H1 (cell line): ENCODE measurements around the gene RIPPLY3. TPM values are rescaled to one million over a fixed set of nuclear protein-coding genes. Genes with fewer than 3 reads are reported as not detected.

Source experiments
- CTCF ChIA-PET: fragments of 300-600 bp; sonication (Branson Sonifier 250); formaldehyde crosslinking; loops from one replicate; lab custom pipeline; 2021; ENCODE audit not compliant: partially characterized antibody; lab: Charles Lee
- POLR2A ChIA-PET: fragments of 300-600 bp; sonication (Branson Sonifier 250); formaldehyde crosslinking; loops from one replicate; lab custom pipeline; 2021; ENCODE audit warnings: inconsistent platforms; ENCODE audit not compliant: partially characterized antibody; lab: Charles Lee
- DNase-seq, 2 experiments: peaks; one replicate each; pipeline versions ENCODE4 v3.0.0 to v3.0.0-alpha.2; 2010 to 2022; ENCODE audit warnings: low spot score in 2 of 2, low read depth in 1 of 2, mixed read lengths in 1 of 2
- FAIRE-seq: peaks from 2 replicates; lab custom pipeline; 2011; peaks lifted over from hg19 to GRCh38; lab: Jason Lieb, UNC
- H2AFZ ChIP-seq: 2 replicates; pipeline ENCODE4 v1.8.1; 2012; ENCODE audit warnings: low read length, inconsistent platforms
- H2AK5ac ChIP-seq: 2 replicates; pipeline ENCODE4 v1.6.1; 2013; ENCODE audit warnings: low read depth, low read length
- H2BK120ac ChIP-seq: replicated peaks from 2 replicates; pipeline ENCODE3; 2013; ENCODE audit warnings: low read depth, low read length, inconsistent platforms
- H2BK12ac ChIP-seq: 2 replicates; pipeline ENCODE4 v1.6.1; 2013; ENCODE audit warnings: low read depth, low read length
- H2BK15ac ChIP-seq: 2 replicates; pipeline ENCODE4 v1.6.1; 2013; ENCODE audit warnings: low read length
- H2BK20ac ChIP-seq: 2 replicates; pipeline ENCODE4 v1.6.1; 2013; ENCODE audit warnings: low read length
- H2BK5ac ChIP-seq: 2 replicates; pipeline ENCODE4 v1.6.1; 2013; ENCODE audit warnings: low read depth, low read length
- H3K14ac ChIP-seq: 2 replicates; pipeline ENCODE4 v1.6.1; 2013; ENCODE audit warnings: inconsistent platforms; ENCODE audit not compliant: insufficient read length
- H3K18ac ChIP-seq: 2 replicates; pipeline ENCODE4 v1.6.1; 2013; ENCODE audit warnings: low read length; ENCODE audit errors: extremely low read depth
- H3K23ac ChIP-seq: 2 replicates; pipeline ENCODE4 v1.6.1; 2013; ENCODE audit warnings: inconsistent platforms; ENCODE audit not compliant: insufficient read length
- H3K23me2 ChIP-seq: 2 replicates; pipeline ENCODE4 v1.6.1; 2013; ENCODE audit warnings: low read depth, low read length
- H3K27ac ChIP-seq: 2 replicates; pipeline ENCODE4 v1.6.1; 2011; ENCODE audit warnings: low read depth, low read length, inconsistent platforms
- H3K27me3 ChIP-seq, 4 experiments: replicated peaks in 1 of 4; 1 replicate in 1 of 4; 2 replicates in 3 of 4; pipeline versions ENCODE4 v1.6.1 to v1.8.1; 2011 to 2013; ENCODE audit warnings: low read length in 3 of 4, mild to moderate bottlenecking in 3 of 4, inconsistent platforms in 2 of 4, mixed read lengths in 2 of 4, moderate library complexity in 1 of 4; ENCODE audit not compliant: control insufficient read depth in 3 of 4, insufficient read depth in 3 of 4; ENCODE audit errors: extremely low read depth in 1 of 4
- H3K36me3 ChIP-seq, 4 experiments: 2 replicates each; pipeline versions ENCODE4 v1.6.1 to v1.8.1; 2011 to 2013; ENCODE audit warnings: mild to moderate bottlenecking in 4 of 4, low read length in 3 of 4, moderate library complexity in 2 of 4, control low read depth in 1 of 4, inconsistent platforms in 1 of 4; ENCODE audit not compliant: insufficient read depth in 4 of 4, control insufficient read depth in 2 of 4
- H3K4ac ChIP-seq: replicated peaks from 2 replicates; pipeline ENCODE3; 2013; ENCODE audit warnings: low read length, low read depth, mixed read lengths, inconsistent platforms; ENCODE audit not compliant: insufficient read length
- H3K4me1 ChIP-seq, 4 experiments: replicated peaks in 1 of 4; 1 replicate in 1 of 4; 2 replicates in 3 of 4; pipeline versions ENCODE4 v1.6.1 to v1.8.1; 2011 to 2013; ENCODE audit warnings: low read length in 3 of 4, inconsistent platforms in 2 of 4, mixed read lengths in 1 of 4; ENCODE audit not compliant: insufficient read depth in 4 of 4, control insufficient read depth in 3 of 4
- H3K4me2 ChIP-seq, 2 experiments: 2 replicates each; pipeline versions ENCODE4 v1.6.1 to v1.8.1; 2011 to 2013; ENCODE audit warnings: low read depth in 2 of 2, low read length in 2 of 2, control low read depth in 1 of 2, inconsistent platforms in 1 of 2, mild to moderate bottlenecking in 1 of 2; ENCODE audit not compliant: insufficient read depth in 1 of 2
- H3K4me3 ChIP-seq, 4 experiments: fragments of 200-600, 300-600 bp in 1 of 4; sonication (generic), shearing (Covaris generic), sonication (Bioruptor Twin) in 1 of 4; 2 replicates each; pipeline versions ENCODE4 v1.5.1 to v1.8.1; 2011 to 2016; ENCODE audit warnings: low read length in 4 of 4, low read depth in 3 of 4, control low read depth in 2 of 4, inconsistent platforms in 2 of 4, mild to moderate bottlenecking in 2 of 4, mixed read lengths in 1 of 4, moderate library complexity in 1 of 4; ENCODE audit not compliant: insufficient read depth in 2 of 4; ENCODE audit errors: extremely low read depth in 1 of 4
- H3K56ac ChIP-seq: replicated peaks from 2 replicates; pipeline ENCODE3; 2013; ENCODE audit warnings: low read depth, mild to moderate bottlenecking, mixed read lengths, low read length, inconsistent platforms; ENCODE audit not compliant: insufficient read length
- H3K79me1 ChIP-seq: 2 replicates; pipeline ENCODE4 v1.6.1; 2013; ENCODE audit warnings: low read depth, low read length, control low read depth
- H3K79me2 ChIP-seq, 2 experiments: 2 replicates each; pipeline versions ENCODE4 v1.6.1 to v1.8.1; 2012 to 2013; ENCODE audit warnings: low read length in 2 of 2, mild to moderate bottlenecking in 2 of 2, inconsistent platforms in 1 of 2; ENCODE audit not compliant: insufficient read depth in 2 of 2, control insufficient read depth in 1 of 2
- H3K9ac ChIP-seq, 4 experiments: replicated peaks in 1 of 4; 1 replicate in 1 of 4; 2 replicates in 3 of 4; pipeline versions ENCODE4 v1.6.1 to v1.8.1; 2011 to 2013; ENCODE audit warnings: low read depth in 3 of 4, low read length in 3 of 4, control low read depth in 2 of 4, mild to moderate bottlenecking in 2 of 4, moderate library complexity in 2 of 4, inconsistent platforms in 1 of 4; ENCODE audit errors: extremely low read depth in 1 of 4
- H3K9me3 ChIP-seq, 2 experiments: 2 replicates each; pipeline versions ENCODE4 v1.6.1 to v1.8.1; 2012 to 2013; ENCODE audit warnings: mild to moderate bottlenecking in 2 of 2, moderate library complexity in 2 of 2, control low read depth in 1 of 2, inconsistent platforms in 1 of 2, low read depth in 1 of 2, low read length in 1 of 2, mixed read lengths in 1 of 2; ENCODE audit not compliant: insufficient read depth in 2 of 2
- H4K20me1 ChIP-seq, 2 experiments: replicated peaks in 1 of 2; 2 replicates each; pipeline versions ENCODE3 to v1.8.1; 2011 to 2013; ENCODE audit warnings: inconsistent platforms in 2 of 2, low read length in 2 of 2, mild to moderate bottlenecking in 1 of 2; ENCODE audit not compliant: insufficient read depth in 2 of 2, control insufficient read depth in 1 of 2
- H4K5ac ChIP-seq: 2 replicates; pipeline ENCODE4 v1.6.1; 2013; ENCODE audit warnings: low read length, low read depth, mixed read lengths, inconsistent platforms; ENCODE audit not compliant: insufficient read length
- H4K8ac ChIP-seq: 2 replicates; pipeline ENCODE4 v1.8.0; 2013; ENCODE audit warnings: mild to moderate bottlenecking, moderate library complexity, low read length, inconsistent platforms; ENCODE audit not compliant: insufficient read depth; ENCODE audit errors: extremely low read depth
- H4K91ac ChIP-seq: replicated peaks from 2 replicates; pipeline ENCODE3; 2013; ENCODE audit warnings: low read length, mixed read lengths, inconsistent platforms; ENCODE audit not compliant: insufficient read length
- BCL11A ChIP-seq, 2 experiments: IDR thresholded peaks; one replicate each; pipeline ENCODE4 v1.6.1; 2011; ENCODE audit warnings: low read depth in 2 of 2, low read length in 2 of 2, mild to moderate bottlenecking in 2 of 2
- BRCA1 ChIP-seq: IDR thresholded peaks from 2 replicates; pipeline ENCODE4 v1.6.1; 2012; ENCODE audit warnings: low read depth, low read length, improper control_type of control experiment
- CHD2 ChIP-seq: IDR thresholded peaks from 2 replicates; pipeline ENCODE4 v1.6.1; 2012; ENCODE audit warnings: low read length, improper control_type of control experiment
- CREB1 ChIP-seq: IDR thresholded peaks from 2 replicates; pipeline ENCODE4 v1.6.1; 2012; ENCODE audit warnings: inconsistent platforms
- CTCF ChIP-seq, 3 experiments: IDR thresholded peaks; 1 replicate in 2 of 3; 2 replicates in 1 of 3; pipeline versions ENCODE4 v1.5.1 to v1.6.1; 2011; ENCODE audit warnings: low read length in 3 of 3, mild to moderate bottlenecking in 3 of 3, inconsistent platforms in 2 of 3, low read depth in 1 of 3, moderate library complexity in 1 of 3; ENCODE audit not compliant: insufficient read depth in 1 of 3; ENCODE audit errors: control extremely low read depth in 1 of 3
- E2F6 ChIP-seq: IDR thresholded peaks from 2 replicates; pipeline ENCODE4 v1.6.1; 2012; ENCODE audit warnings: inconsistent platforms
- EP300 ChIP-seq, 2 experiments: IDR thresholded peaks; 1 replicate in 1 of 2; 2 replicates in 1 of 2; pipeline ENCODE4 v1.6.1; 2011 to 2012; ENCODE audit warnings: low read depth in 2 of 2, low read length in 2 of 2, mild to moderate bottlenecking in 2 of 2, borderline replicate concordance in 1 of 2, inconsistent platforms in 1 of 2, moderate library complexity in 1 of 2
- EZH2 ChIP-seq: fragments of 200-600 bp; sonication (generic); IDR thresholded peaks from 2 replicates; pipeline ENCODE4 v1.7.1; 2012; ENCODE audit warnings: low read depth, mild to moderate bottlenecking, moderate library complexity, low read length, inconsistent platforms; ENCODE audit not compliant: severe bottlenecking
- FOSL1 ChIP-seq: IDR thresholded peaks from 2 replicates; pipeline ENCODE4 v1.6.1; 2011; ENCODE audit warnings: mild to moderate bottlenecking, low read depth, low read length, moderate library complexity; ENCODE audit not compliant: insufficient read depth
- MAFK ChIP-seq: IDR thresholded peaks from 2 replicates; pipeline ENCODE4 v1.6.1; 2012; ENCODE audit warnings: low read depth, mild to moderate bottlenecking, improper control_type of control experiment, low read length
- POLR2AphosphoS5 ChIP-seq: IDR thresholded peaks from 2 replicates; pipeline ENCODE4 v1.6.1; 2011; ENCODE audit warnings: low read depth, low read length
- SP1 ChIP-seq: IDR thresholded peaks from 2 replicates; pipeline ENCODE4 v1.6.1; 2011; ENCODE audit warnings: low read depth, low read length
- WGBS, 2 experiments: shearing (Covaris generic) in 1 of 2; methylation state at CpG; one replicate each; pipeline versions ENCODE4 v1.1.6 to v1.1.7; 2013 to 2015; ENCODE audit warnings: low lambda C conversion rate in 2 of 2, mixed read lengths in 2 of 2, inconsistent platforms in 1 of 2, low coverage in 1 of 2, missing lambda C conversion rate in 1 of 2; ENCODE audit not compliant: insufficient replicate concordance in 2 of 2, insufficient coverage in 1 of 2, insufficient read length in 1 of 2; ENCODE audit errors: extremely low coverage in 1 of 2, missing lambda C conversion rate in 1 of 2; 5-methylcytosine and 5-hydroxymethylcytosine counted together
- polyA plus RNA-seq, 7 experiments: library from polyadenylated mRNA; depleted of rRNA in 3 of 7; stranded (reverse) in 5 of 7; unstranded in 2 of 7; fragments of >200 nt in 5 of 7; fragments of 200-250 nt in 2 of 7; gene quantifications; 1 replicate in 5 of 7; 2 replicates in 1 of 7; 4 replicates in 1 of 7; pipeline versions ENCODE4 v1.2.1 to v1.2.3, GENCODE V29; 2011 to 2013; ENCODE audit warnings: missing spikeins in 2 of 7, mixed read lengths in 2 of 7
- total RNA-seq: library from RNA; stranded (reverse); fragmentation: NEBNext Ultra II Directional; extraction: Animal tissue kit (Norgen Biotek cat#: 25700); gene quantifications from 2 replicates; pipeline ENCODE4 v1.2.1, GENCODE V29; 2021

The RIPPLY3 gene
- total and polyA plus RNA-seq, 2 of the 8 experiments (the other 6 are each of a cell fraction or from before 2014, with no cell fraction given) = 2.0 to 2.2 TPM

- CTCF ChIA-PET = no interaction called here
- TF ChIP-seq E2F6 = no peak
- no peak for TF ChIP-seq BRCA1
- TF ChIP-seq SP1 = no peak
- TF ChIP-seq MAFK = no peak
- TF ChIP-seq EZH2 = no peak
- TF ChIP-seq POLR2AphosphoS5 = no peak
- no peak for TF ChIP-seq CHD2
- no peak for TF ChIP-seq CREB1
- TF ChIP-seq CTCF (IDR thresholded peaks at IDR 0.05; ENCODE audit: control extremely low read depth in 1 of 3, insufficient read depth in 1 of 3, low read depth in 1 of 3, low read length in 3 of 3) = no peak
- TF ChIP-seq EP300 (IDR thresholded peaks at IDR 0.05; ENCODE audit: borderline replicate concordance in 1 of 2, low read depth in 2 of 2, low read length in 2 of 2) = no peak
- TF ChIP-seq BCL11A (IDR thresholded peaks at IDR 0.05; ENCODE audit: low read depth in 2 of 2, low read length in 2 of 2) = no peak
- TF ChIP-seq FOSL1 = no peak
Measured at GRCh38 chr21:37043818-37044217, 37.3 kb downstream of the RIPPLY3 start.

More at GRCh38 chr21:37043818-37044217, 37.3 kb downstream of the RIPPLY3 start:
- no peak overlapping the region for H3K14ac ChIP-seq
- no peaks in the 10 kb centered on the region for H3K36me3 ChIP-seq
- H4K8ac ChIP-seq = no peak overlapping the region
- 91% methylated on average over 6 of the region's 6 CpGs; no CpG with 5 or more reads in 1 of the 2 experiments for WGBS, 2 experiments
- H2BK5ac ChIP-seq = no peak overlapping the region
- H3K23me2 ChIP-seq = no peaks in the 10 kb centered on the region
- no peaks in the 10 kb centered on the region for H3K79me1 ChIP-seq
- H3K18ac ChIP-seq = no peak overlapping the region; the same call in 1 of the 2 replicates
- no peak overlapping the region for H2BK20ac ChIP-seq
- no peaks in the 10 kb centered on the region for H3K9me3 ChIP-seq
- H4K20me1 ChIP-seq = peaks cover 0 to 2% of the 10 kb centered on the region in 2 experiments
- no peak overlapping the region for H3K4ac ChIP-seq
- H3K23ac ChIP-seq = no peak overlapping the region
- H3K4me1 ChIP-seq = peaks cover 0 to 12% (median 6%) of the 10 kb centered on the region in 4 experiments; a peak in 5 of 7 replicates
- DNase-seq (no peak), FAIRE-seq (no peak)
- POLR2A ChIA-PET = no interaction called here
- H3K27ac ChIP-seq = no peak overlapping the region
- H4K91ac ChIP-seq = no peak overlapping the region
- no peak overlapping the region for H2AK5ac ChIP-seq
- no peak overlapping the region for H2BK15ac ChIP-seq
- no peak overlapping the region for H2BK12ac ChIP-seq
- no peak overlapping the region for H2BK120ac ChIP-seq
- no peak overlapping the region for H3K4me3 ChIP-seq
- H3K9ac ChIP-seq = no peak overlapping the region
- no peak overlapping the region for H3K4me2 ChIP-seq
- no peaks in the 10 kb centered on the region for H3K79me2 ChIP-seq
- no peak overlapping the region for H2AFZ ChIP-seq
- H3K27me3 ChIP-seq = peaks cover 0 to 63% (median 26%) of the 10 kb centered on the region in 4 experiments; a peak in 5 of 7 replicates
- H3K56ac ChIP-seq = no peak overlapping the region
- H4K5ac ChIP-seq = no peak overlapping the region
